Effector CD4-positive, alpha-beta T cell (primary cell): ENCODE data around the gene INF2.
"Not testable (repeated sequence)": the region's sequence is repeated elsewhere in the genome, so short reads cannot be mapped to it uniquely, and the experiment has no call there.

ENCODE experiments used
- DNase-seq: peaks from one replicate; pipeline ENCODE4 v3.0.0-alpha.2; 2020

The INF2 gene

DNA sequence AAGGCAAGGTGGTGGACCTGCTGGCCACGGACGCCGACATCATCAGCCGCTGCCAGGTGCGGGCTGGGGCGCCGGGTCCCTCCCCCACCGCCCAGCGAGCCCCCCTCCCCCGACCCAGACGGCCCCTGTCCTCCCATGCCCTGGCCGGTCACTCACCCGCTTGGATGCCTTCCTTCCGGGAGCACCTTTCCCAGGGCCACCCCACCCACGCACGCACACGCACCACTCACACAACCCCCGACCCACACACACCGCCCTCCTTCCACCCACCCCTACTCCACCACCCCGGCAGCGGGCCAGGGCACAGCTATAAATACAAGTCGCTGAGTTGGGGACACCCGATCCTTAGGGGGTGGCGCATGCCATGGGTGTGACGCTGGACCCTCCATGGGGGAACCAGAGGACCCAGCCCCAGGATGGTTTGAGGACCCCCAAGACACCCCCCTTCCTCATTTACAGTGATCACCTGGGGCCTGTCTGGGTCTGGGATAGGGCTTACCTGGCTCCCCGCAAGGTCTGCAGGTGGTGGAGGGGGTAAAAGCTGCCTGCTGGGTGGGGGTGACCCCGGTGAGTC is 35.1 kb downstream of the INF2 start:
- DNase-seq: no peak

DNA sequence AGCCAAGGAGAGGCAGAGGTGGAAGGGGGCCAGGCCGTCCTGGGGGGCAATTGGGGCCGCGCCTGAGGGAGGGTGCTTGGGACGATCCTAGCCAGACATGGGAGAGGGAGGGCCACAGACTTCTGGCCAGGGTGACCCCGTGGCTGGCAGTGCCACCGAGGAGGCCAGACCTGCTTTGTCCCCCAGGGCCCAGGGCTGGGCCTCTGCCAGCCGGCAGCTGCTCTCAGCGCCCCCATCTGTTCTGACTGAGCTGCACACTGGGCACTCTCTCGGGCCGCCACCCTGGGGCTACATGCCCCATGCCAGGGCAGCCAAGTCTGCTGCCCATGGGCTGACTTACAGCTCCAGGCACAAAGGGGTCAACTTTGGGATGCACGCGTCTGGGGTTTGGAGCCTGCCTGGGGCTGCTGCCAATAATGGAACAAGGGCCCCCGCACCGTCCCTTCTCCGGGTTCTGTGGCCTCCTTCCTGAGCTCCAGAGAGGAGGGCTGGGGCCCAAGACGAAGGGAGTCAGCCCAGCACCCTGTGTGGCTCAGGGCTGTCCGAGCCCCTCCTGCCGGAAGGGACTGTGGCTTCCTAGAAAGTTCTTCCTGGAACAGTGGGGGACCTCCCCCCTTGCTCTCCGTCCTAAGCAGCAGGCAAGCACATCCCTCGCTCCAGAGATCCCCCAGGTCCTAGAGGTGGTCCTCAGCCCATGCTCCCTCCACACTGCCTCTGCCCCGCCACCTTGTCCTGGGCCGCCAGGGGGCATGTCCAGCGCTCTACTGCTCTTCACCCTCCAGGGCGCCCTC is 35.8 kb downstream of the INF2 start:
- DNase-seq: no peak

DNA sequence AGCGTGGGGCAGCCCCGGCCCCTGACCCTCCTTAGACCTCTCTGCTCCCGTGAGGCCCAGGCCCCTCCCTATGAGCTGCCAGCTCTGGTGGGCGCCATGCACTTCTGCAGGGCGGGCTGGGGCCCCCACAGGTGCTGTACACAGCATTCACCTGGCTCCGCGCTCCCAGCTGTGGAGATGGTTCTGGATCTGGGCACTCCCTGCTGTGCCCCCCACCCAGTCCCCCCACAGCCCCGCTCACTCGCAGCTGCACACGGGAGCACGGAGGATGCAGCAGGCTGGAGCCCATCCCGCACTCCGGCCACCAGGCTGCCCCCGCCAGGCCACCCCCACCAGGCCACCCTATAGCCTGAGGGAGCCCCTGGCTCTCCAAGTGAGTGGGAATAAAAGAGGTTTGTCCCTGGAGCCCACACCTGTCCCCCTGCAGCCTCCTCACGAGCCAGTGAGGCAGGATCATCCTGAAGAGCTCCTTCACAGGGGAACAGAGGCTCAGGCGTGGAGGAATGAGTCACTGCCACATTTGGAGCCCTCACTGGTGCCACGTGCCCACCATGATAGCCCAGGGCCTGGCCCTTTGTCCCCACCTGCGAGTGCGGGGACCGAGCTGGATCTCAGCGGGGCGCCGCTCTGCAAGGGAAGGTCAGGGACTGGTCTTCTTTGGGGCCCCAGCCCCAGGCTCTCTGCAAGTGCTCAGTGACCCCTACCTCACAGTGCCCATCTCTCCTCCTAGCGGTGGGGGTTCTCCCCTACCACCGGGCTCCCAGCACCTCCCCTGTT is 36.5 kb downstream of the INF2 start:
- DNase-seq: no peak

DNA sequence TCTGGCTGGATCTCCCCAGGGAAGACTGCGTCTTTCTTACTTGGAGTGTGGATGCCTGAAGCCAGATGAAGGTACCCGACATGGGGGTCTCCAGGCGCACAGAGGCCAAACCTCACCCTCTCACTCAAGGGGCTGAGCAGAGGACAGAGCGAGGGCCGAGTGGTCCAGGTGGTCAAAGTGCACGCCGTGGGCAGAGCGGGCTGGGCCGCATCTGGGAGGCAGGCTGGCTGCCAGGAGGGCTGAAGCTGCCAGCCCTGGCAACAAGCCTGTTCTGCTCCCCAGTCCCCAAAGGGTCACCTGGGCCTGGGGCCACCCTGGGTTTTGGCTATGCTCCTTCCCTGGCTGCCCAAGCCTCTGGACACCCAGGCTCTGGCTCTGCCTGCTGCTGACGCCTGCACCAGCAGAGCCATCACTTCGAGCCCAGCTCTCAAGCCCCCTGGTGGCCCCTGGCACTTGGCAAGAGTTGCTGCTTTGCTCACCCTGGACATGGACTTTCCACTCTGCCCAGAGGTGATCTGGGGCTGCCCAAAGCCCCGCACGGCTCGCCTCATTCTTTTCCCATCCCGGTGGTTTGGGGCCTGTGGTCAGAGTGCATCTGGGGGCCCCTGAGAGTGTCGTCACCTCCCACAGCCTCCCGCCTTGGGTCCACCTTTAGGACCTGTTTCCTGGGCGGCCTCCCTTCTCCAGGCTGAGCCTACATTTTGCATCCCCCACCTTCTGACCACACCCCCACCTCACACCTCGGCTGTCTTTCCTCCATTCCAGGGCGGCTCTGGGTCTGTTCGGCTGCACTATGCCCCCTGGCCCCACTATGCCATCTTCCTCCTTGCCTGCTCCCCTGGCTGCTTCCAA is 37.4 kb downstream of the INF2 start:
- no peak for DNase-seq

DNA sequence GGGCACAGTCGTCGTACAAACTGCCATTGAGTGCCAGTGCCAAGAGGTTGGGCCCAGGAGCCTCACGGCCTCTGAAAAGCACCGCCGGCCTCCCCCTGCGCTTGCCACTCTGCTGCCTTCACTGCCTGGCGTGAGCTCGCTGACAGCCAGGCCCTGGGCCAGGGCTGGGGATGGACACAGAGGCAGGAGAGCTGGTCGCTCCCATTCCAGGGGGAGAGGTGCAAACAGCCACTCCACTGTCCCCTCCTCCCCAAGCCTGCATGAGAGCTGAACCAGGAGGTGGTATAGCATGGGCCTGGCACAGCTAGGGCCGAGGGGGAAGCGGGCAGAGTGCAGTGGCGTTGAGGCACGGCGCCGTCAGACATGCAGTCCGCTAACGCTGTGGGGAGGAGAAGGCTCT is 39.2 kb downstream of the INF2 start:
- no peak for DNase-seq

- DNase-seq: not testable (repeated sequence)
Measured at GRCh38 chr14:104729176-104729834, 39.9 kb downstream of the INF2 start.

DNA sequence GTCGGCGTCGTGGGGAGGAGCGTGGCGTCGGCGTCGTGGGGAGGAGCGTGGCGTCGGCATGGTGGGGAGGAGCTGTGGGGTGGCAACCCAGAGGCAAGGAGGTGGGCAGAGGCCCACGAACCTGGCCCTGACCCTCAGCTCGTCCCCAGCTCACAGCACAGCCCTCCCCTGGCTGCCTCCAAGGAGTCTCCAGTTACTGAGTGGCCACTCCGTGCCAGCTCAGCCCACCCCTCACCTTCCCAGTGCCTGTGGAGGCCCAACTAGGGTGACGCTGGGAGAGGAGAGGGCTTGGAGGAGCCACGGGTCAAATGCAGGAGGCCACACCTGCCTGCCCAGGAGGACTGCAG is 40.4 kb downstream of the INF2 start:
- DNase-seq: no peak

GRCh38 chr14:104730487-104730886 is 41.1 kb downstream of the INF2 start:
- DNase-seq: no peak

DNA sequence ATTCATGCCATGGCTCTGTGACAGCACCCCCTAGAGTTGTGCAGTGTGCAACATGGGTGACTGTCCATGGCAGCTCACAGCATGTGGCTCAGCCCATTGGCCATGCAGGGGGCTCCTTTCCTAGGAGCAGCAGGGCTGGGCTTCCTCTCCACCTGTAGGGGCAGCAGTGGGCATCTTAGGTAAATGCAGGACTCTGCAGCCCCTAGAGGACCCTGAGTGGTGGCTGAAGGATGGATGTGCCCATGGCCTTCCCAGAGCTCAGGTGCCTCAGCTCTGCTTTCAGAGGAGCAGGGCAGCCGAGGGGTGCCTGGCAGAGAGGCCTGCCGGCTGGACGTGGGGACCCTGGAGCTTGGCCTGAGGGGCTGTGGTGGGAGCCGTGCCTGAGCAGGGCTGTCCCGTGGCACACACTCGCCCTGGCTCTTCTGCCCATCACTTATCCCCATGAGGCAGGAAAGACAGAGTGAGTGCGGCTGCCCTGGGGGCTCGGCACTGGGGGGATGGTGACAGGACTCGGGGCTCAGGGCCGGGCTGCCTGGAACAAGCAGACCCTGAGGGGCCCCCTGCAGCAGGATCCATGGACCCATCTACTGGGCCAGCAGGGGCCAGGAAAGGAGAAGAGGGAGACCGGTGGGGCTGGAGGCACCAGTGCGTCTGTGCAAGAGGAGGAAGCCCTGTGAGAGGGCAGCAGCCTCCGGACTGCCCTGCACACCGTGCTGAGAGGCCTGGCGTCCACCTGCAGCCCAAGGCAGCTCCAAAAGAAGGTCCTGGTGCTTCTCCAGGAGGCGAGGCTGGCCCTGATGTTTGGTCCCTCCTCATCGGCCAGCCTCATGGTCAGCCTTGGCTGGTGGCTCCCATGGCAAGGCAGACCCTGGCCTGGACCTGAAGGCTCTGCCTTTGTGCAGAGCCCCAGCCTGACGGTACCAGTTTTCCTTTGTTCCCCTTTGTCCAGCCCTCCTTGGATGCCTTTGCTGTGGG is 42.2 kb downstream of the INF2 start:
- DNase-seq: no peak

- DNase-seq: no peak
Measured at GRCh38 chr14:104732355-104732804, 43.0 kb downstream of the INF2 start.

- DNase-seq: no peak
Measured at GRCh38 chr14:104732931-104733681, 43.7 kb downstream of the INF2 start.

DNA sequence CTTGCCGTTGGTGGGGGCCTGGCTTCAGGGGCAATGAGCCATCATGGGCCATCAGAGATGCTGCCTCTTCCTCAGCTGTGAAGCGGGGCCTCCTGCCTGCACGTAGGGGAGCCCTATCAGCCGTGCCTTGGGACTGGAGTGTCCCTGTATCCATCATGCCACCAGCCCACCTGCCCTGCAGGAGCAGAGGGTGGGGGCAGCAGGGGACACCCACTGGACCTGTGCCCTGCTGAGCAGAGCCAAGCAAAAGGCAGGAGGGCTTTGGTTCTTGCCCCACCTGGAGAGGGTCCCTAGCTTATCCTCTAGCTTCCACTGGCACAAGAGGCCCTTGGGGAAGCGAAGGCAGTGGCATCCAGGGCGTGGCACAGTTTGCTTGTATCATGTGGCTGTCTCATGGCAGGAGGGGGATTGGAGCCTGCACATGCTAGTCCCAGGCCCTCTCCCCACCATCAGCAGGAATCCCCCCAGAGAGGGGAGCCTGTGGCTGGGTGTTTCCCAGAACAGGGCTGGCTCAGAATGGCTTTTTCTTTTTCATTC is 44.7 kb downstream of the INF2 start:
- DNase-seq: no peak

- no peak for DNase-seq
Measured at GRCh38 chr14:104734601-104734990, 45.2 kb downstream of the INF2 start.

GRCh38 chr14:104734991-104735779 is 45.8 kb downstream of the INF2 start:
- no peak for DNase-seq

DNA sequence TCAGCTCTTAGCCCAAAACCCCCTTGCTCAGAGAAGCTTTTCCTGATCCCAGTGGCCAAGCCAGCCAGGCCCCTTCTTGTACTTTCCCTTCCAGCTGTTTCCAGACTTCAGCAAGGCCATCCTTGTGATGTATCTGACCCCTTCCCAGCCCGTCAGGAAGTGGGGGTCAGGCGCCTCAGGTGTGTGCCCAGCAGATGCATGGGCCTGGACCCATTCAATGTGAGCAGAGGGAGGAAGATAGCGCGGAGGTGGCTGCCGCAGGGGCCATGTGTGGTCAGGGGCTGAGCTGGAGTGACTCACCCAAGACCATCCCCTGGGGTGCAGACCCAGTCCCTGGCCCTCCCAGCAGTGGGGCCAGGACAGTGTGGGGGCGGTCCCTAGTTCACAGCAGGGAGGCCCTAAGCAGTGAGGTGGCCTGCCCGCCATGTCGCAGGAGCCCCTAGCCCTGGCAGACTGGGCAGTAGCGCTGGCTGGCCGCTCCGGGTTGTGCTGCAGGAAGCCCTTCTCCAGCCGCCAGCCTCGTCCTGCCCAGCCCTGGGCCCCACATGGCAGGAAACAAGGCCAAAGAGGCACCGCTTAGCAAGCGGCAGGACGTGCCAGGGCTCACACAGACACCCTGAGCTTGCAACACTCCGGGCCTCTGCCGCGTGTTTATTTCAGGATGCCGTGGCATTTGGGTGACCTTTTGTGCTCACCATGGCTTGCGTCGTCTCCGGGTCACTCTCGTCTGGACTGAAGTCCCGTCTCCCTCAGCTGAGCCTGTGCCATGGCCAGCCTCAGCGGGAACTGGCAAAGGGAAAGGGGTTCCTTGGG is 46.6 kb downstream of the INF2 start:
- DNase-seq: no peak

- no peak for DNase-seq
Measured at GRCh38 chr14:104738375-104739019, 49.1 kb downstream of the INF2 start.

DNA sequence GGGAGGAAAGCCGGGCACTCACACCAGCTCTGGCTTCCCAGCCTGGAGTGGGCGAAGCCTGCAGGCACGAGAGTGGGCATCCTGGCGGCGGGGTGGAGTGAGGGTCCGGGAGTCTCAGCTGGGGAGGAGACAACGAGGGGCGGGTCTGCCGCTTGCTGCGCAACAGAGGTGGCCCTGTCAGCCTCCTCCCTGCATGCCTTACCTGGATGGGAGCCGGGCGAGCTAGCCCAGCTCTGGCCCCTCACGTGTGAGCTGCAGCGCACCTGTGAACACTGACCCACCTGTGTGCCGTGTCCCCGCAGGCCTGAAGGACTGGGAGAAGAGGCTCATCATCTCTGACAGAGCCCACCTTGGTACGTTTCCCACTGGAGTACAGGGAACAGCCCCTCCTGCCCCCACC is 49.6 kb downstream of the INF2 start:
- DNase-seq: no peak
